Stimulated activated CD8-positive, alpha-beta memory T cell treated with anti-CD3 and anti-CD28 coated beads, Interleukin-15, amount 100 ng/mL, for 4 hours (primary cell): ENCODE measurements around the gene MICAL2.

Experiments
- DNase-seq, 2 donors: peaks; one replicate each; pipeline ENCODE4 v3.0.0-alpha.2; 2020; ENCODE audit warnings: low read depth in 2 of 2

MICAL2 gene

DNA sequence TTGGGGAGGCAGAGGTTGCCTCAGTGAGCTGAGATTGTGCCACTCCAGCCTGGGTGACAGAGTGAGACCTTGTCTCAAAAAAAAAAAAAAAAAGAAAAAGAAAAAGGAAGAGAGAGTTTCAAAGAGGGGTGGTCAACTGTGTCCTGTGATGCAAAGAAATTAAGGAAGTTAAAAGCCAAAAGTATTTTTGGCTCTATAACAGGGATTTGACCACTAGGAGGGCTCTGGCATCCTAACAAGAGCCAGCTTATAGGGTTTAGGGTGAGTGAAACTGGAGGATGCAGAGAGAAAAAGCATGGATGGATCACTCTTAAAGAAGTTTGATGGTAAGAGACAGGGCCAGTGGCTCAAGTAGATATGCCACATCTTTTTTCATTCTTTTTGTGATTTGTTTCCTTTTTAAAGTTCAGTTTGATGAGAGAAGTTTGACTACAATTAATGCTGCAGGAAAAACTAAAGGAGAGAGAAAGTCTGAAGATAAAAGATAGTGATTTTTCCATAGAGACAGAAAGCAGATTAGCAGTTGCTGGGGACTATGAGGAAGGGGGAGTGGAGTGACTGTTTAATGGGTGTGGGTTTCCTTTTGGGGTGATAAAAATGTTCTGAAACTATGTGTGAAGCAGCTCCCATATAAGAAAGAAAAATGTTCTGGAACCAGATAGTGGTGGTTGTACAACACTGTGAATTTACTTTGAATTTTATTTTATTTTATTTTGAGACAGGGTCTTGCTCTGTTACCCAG, 11.1 kb upstream of the MICAL2 start:
- DNase-seq: no peak

DNA sequence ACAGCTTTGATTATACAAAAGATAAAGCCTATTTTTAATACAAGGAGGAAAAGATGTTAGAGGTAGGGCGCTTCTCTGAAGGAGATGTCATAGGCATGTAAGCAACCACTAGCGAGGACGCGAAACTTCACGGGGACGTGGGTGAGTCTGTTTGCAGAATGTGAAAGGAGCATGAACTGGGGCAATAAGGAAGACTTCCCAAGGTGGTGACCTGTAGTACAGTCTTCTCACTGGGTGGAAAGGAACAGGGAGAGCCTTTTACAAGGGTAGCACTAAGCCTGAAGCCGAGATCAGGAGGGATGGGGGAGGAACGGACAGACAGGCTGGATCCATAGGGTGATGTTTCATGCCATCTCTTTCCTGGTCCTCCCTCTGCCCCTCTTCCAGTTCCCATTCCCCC, 10.0 kb upstream of the MICAL2 start:
- DNase-seq: no peak

- no peak for DNase-seq
Observed at GRCh38 chr11:12100841-12101242, 9.5 kb upstream of the MICAL2 start.

DNA sequence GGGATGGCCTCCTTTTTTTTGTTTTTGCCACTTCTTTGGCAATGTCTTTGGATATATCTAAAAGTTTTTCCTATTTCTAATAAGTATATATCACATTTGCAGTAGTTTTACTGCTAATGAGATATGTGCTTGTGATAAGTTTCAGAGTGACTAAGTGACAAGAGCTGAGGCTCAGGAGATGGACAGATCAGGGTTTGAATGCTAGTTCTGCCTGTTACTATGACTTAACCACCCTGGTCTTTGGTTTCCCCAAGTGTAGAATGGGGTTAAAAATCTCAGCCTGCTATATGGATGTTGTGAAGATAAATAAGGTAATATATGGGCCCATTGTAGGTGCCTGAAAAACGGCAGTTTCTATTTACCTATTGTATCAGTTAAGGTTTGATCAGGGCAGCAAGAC, 9.1 kb upstream of the MICAL2 start:
- DNase-seq: no peak

GRCh38 chr11:12102588-12103410, 7.6 kb upstream of the MICAL2 start:
- DNase-seq: no peak

DNA sequence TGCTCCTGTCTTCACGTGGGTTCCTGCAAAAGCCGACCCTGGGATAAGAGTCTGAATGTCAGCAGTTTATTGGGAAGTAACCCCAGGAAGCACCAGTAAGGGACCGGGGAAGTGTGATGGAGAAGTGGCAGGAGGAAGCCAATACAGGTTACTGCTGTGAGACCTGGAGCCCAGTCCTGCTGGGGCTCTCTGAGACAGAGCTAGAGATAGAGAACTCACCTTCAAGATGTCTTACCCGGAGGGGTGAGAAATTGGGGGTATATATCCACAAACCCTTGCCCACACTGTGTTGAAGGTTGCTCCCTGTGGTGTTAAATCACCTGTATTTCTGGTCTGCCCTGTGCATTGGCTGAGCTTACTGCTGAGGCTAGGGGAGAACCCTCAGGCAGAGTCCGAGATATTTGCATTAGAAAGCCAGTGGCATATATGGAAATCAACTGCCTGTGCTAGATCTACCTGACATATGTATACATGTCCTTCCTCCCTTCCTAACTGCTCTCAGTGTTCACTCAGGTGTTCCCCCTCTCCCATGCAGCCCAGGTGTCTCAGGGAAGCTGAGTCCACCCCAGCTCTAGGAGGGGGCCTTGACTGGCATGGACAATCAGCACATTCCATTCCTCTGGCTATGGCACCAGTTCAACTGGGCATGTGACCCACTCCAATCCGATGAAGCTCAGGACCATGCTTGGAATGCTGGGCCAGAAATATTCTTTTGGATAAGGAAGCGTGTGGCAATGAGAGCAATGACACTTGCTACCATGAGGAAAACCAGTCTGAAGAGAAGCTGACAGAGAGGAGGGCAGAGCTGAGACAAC, 6.8 kb upstream of the MICAL2 start:
- DNase-seq: no peak

DNA sequence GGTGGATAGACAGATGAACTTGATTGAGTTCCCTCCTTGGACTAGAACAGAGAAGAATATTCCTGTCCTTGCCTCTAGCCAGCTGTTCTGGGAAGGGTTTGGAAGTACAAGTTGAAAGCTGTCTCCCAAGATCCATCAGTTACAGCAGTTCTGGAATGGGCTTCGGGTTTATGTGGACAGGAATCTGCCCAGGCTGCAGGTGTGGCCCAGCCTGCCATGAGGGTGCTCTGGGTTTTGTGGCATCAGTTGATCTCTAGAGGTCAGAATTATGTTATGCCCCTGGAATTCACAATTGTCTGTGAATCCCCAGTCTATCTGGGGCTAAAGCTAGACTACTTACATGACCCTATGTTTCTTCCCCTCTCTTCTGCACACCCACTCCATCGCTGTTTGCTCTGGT, 4.9 kb upstream of the MICAL2 start:
- DNase-seq: no peak

GRCh38 chr11:12106101-12106500, 4.3 kb upstream of the MICAL2 start:
- DNase-seq: no peak

- DNase-seq: no peak
Observed at GRCh38 chr11:12106501-12106900, 3.9 kb upstream of the MICAL2 start.

DNA sequence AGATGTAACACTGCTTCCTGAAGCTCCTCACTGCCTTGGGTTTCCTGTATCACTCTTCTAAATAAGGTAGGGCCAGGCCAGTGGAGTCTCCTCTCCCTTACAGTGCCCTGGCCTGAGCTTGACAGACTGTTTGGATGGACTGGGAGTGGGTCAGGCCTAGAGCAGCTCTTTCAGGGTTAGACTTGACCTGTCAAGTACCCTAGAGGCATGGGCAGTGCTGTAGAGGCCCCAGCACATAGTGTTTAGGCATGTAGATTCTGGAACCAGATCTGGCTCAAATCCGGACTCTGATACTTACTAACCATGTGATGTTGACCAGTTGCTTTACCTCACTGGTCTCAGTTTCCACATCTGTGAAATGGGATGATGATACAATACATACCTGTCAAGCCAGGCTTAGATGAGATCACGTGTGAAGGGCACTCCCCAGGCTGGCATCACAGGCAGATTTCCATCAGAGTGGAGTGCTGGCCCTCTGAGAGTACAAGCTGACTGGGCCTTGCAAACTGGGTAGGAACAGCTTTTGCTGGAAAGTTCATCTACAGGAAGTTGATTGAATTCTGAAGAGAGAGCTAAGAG, 1.4 kb upstream of the MICAL2 start:
- no peak for DNase-seq

- no peak for DNase-seq
Observed at GRCh38 chr11:12109591-12110196, 696 bp upstream of the MICAL2 start.

DNA sequence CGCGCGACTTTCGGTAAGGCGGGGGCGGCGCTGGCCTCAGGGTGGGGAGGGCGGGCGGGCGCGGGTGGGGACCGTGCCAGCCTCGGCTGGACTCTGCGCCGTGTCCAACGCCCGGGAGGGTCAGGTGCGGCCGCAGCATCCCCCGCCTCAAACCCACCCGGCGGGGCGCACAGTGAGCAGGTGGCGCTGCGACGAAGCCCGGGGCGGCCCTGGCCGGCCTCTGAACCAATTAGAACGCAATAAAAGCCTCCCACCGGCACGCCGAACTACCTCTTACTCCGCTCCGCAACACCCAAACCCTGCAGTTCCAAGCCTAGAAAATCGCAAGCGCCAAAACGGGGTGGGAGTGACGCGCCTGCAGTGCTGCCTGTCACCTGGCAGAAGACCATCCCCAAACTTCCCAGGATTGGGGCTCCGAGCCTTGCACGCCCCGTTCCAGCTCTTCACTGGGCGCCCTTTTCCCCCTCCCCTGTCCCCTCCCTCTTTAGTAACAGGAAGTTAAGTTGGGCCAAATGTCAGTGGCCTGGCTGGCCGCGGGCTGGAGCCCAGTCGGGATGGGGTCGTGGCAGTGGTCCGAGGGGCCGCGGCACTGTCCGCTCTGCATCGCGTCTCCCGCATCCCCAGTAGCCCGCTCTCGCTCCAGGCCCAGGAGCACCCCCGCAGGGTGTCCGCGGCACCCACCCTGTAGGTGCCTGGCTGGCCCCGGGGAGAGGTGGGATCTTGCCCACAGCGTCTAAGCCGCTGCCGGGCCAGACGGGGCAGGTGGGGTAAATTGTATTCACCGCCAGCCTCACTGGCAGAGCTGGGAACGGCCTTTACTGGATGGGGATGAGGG, 541 bp downstream of the MICAL2 start:
- DNase-seq: no peak

DNA sequence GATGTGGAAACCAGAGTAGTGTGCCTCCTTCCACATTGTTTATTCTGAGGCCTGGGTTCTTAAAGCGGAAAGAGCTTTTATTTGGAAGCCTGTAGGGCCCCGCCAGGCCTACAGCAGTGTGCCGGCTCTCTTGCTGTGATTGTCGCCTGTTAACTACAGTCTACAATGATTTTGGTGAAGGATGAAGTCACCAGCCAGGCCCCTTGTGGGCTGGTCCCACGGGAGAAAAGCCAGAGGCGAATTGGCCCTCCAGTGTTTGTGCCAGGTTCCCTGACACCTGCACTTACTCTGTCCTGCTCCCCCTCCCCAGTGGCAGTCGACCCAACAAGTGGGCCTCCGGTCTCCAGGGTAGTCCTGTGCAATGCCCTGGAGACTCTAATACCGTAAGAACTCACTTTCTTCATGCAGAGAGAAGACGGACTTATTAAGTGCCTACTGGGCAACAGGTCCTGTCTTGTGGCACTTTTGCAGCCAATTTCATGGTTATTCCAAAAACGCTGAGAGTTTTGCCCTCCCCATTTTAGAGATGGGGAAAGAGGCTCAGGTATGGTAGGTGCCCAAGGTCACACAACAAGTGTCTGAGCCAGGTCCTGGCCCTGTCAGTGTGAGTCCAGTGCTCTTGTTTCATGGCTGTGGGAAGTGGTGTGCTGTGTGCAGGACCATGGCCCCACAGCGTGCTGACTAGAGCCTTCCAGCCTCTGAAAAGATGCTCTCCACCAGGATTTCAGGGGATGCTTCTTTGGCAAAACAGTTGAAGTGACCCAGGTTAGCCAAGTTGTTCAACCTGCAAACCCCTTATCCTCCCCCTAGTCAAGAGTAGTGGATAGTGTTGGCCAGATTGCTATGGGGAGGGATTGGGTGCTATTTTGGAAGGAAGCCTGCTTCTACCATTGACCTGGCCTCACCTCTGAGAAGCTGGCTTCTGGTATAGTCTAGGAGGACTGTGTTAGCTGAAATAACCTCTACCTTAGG, 1.4 kb downstream of the MICAL2 start:
- DNase-seq: no peak

DNA sequence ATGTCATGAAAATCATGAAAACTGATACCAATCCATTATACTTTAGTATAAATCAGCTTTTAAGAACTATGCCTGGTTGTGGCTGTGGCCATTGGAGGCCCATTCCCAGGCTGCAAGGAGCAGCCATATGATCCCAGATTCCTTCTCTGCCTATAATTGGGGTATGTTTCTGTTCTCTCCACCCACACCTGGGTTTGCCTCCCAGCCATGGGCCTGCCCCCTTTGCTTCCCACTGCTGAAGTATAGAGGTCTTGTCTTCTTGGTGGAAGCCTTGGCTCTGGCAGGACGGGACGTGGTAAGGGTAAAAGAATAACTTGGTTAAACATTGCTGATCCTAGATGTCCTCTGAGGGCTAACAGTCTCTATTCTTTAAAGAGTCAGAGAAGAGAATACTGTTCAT, 2.4 kb downstream of the MICAL2 start:
- no peak for DNase-seq

DNA sequence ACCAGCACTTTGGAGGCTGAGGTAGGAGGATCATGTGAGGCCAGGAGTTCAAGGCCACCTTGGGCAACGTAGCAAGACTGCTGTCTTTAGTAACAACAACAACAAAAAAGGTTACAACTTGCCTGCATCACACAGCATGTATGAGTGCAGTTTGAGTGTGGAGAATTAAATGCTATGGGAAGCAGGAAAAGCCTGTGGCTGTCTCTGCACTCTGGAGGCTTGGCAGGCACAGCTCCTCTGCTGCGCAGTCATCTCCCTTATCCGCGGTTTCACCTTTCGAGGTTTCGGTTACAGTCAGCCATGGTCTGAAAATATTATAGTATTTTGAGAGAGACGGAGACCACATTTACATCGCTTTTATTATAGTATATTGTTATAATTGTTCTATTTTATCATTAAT, 2.9 kb downstream of the MICAL2 start:
- no peak for DNase-seq

DNA sequence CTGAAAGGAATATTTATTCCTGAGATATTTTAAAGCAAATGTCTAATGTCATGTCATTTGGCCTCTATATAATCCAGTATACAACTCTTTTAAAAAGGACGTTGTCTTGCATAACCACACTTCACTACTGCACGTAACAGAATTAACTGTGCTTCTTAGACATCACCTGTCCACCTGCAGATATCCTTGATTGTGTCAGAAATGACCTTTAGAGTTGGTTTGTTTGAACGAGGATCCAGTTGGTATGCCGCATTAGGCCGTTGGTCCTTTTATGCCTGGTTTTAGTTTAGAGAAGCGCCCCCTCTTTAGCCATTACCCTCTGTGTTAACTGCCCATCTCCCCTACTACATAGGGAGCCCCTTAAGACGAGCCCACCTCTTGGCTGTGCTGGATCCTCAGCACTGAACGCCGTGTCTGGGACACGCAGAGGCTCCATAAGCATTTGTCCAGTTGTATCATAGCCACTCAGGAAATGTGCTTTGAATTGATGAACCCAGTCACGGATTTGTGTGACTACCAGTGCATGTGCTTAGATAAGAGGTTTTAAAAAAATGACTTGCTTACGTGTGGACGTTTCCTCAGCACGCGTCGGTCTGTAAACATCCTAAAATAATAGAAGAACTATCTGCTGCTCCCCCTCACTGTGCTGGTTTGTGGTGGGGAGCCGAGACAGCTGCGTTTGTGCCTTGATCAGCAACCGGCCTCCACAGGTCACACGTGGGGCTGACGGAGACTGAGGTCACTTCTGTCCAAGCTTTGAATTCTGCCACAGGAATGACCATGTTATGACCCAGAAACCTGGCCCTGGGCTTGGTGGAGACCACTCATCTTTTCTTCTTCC, 4.0 kb downstream of the MICAL2 start:
- DNase-seq: no peak

GRCh38 chr11:12116425-12117032, 6.1 kb downstream of the MICAL2 start:
- no peak for DNase-seq

DNA sequence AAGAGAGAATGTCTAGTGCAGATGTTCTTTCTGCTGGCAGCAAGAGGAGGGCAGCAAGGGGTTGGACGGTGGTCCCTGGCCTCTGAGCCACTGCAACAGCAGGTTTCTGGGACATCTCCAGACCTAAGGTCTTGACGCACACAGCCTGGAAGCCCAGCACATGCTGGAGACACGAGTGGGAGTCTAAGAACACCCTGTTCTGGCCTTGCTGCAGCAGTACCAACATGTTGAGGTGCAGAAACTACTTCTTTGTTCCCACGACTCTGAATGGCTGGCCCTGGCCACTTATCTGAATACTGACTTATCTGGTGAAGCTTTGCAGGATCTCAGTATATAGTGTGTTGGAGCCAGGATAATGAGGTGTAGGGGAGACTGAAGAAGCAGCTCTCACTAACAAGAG, 6.8 kb downstream of the MICAL2 start:
- DNase-seq: no peak
